ENCODE measurements around the gene BRCC3. TPM values are rescaled to one million over a fixed set of nuclear protein-coding genes. Genes with fewer than 3 reads are reported as not detected.
"Not testable (repeated sequence)": the region's sequence is repeated elsewhere in the genome, so short reads cannot be mapped to it uniquely, and the experiment has no call there.

Gene BRCC3
- total RNA-seq, 1 experiment from 2014 or later = 12.0 TPM

GRCh38 chrX:155143959-155144548 is 72.7 kb downstream of the BRCC3 start:
- no peak for DNase-seq (ENCODE audit: low spot score)

DNA sequence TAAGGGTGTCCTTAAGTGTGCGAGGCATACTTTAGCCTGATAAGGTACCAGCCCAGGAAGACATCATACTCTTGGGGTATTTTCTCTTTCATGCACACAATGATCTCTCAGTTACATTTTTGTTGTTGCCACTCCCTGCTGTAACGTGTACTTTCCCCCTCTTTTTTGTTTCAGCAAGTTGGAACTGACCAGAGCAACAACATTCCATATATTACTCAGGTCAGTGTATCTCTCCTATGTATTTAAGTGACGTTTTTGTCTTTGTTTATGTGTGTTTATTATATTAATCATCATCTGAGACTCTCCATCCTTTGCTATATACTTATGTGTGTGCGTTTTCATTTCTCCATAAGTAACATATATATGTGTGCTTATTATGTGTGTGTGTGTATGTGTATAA is 73.6 kb downstream of the BRCC3 start:
- DNase-seq (ENCODE audit: low spot score) = no peak

DNA sequence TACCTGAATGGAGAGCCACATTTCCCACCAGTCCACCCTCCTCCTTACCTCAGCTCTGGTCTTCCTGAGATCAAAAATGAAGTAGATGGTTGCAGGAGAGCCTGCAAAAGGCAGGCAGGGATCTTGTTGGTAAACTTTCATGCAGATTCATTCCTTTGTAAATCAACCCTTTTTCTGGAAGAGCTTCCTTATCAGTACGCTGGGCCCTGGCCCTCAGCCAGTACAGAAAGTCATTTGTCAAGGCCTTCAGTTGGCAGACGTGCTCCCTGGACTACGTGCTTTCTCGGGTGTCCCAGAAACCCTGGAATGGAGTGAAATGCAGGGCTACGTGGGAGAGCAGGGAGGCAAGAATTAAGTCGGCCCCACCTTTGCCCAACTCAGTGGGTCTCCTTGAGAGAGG is 76.3 kb downstream of the BRCC3 start:
- not testable (repeated sequence) for DNase-seq (ENCODE audit: low spot score)

DNA sequence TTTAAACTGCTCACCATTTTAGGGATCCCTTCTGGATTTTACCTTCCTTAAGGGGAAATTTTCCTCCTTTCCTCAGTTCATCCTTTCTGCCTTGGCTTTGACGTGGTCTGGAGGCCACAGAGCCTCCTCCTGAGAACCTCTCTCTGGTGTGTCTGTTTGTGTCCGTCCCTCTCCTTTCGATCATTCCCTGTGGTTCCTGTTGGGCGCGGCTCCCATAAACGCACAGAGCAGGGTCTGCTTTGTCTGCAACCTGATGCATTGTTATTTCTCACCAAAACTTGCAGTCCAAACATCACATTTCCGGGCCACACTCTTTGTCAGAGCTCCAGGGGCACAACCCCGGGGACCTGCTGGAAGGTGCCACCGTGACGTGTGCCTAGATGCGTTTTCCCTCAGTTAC is 76.9 kb downstream of the BRCC3 start:
- DNase-seq (ENCODE audit: low spot score) = not testable (repeated sequence)

GRCh38 chrX:155148724-155149537 is 77.6 kb downstream of the BRCC3 start:
- DNase-seq (ENCODE audit: low spot score) = peak; percentile 49

- DNase-seq (ENCODE audit: low spot score) = no peak
These were observed 98.6 kb downstream of the BRCC3 start for GRCh38 chrX:155169881-155170280.

Other genes with a start within 250 kb of the BRCC3 start
- gene SMIM9, start 236.8 kb upstream of the BRCC3 start, total RNA-seq (2014; rRNA removed; shearing (Covaris generic)) = not detected in 2 replicates
- 22.1 and 26.4 TPM in 2 replicates for gene F8A1, start 185.2 kb upstream of the BRCC3 start, total RNA-seq (2014; rRNA removed; shearing (Covaris generic))
- gene F8, start 48.8 kb upstream of the BRCC3 start, total RNA-seq (2014; rRNA removed; shearing (Covaris generic)) = 0.03 and 0.41 TPM in 2 replicates
- gene FUNDC2, start 44.7 kb upstream of the BRCC3 start, total RNA-seq (2014; rRNA removed; shearing (Covaris generic)) = 49.8 and 69.5 TPM in 2 replicates
- 5.3 and 11.0 TPM in 2 replicates for gene CMC4, start 372 bp upstream of the BRCC3 start, total RNA-seq (2014; rRNA removed; shearing (Covaris generic))
- gene MTCP1, start 372 bp upstream of the BRCC3 start, total RNA-seq (2014; rRNA removed; shearing (Covaris generic)) = 2.7 and 8.0 TPM in 2 replicates
- gene VBP1, start 145.0 kb downstream of the BRCC3 start, total RNA-seq (2014; rRNA removed; shearing (Covaris generic)) = 45.3 and 48.4 TPM in 2 replicates
- not detected in 2 replicates for gene RAB39B, start 193.0 kb downstream of the BRCC3 start, total RNA-seq (2014; rRNA removed; shearing (Covaris generic))